ENCODE results near the gene NEURL3. TPM values are rescaled to one million over a fixed set of nuclear protein-coding genes. Genes with fewer than 3 reads are reported as not detected.

The NEURL3 gene
- total RNA-seq, 1 experiment from 2014 or later = 4.2 TPM

GRCh38 chr2:96498021-96498431 is 7.1 kb downstream of the NEURL3 start:
- Histone ChIP-seq H3K9me3 (peaks cover 15% of the 10 kb centered on the region; the same call in 1 of the 2 replicates), H3K4me3 (ENCODE audit: low read depth, low read length) (no peak overlapping the region), H3K27me3 (replicated peaks; ENCODE audit: control insufficient read depth, insufficient read depth, low read length) (no peaks in the 10 kb centered on the region), H3K4me1 (no peaks in the 10 kb centered on the region), H3K36me3 (ENCODE audit: control insufficient read depth, insufficient read depth, low read length) (no peaks in the 10 kb centered on the region)
- ChIA-PET POLR2A (no interaction called here), CTCF (no interaction called here)
- no peaks in the 10 kb centered on the region for H3K36me3 Mint-ChIP-seq (ENCODE audit: insufficient read depth, unreplicated experiment)
- DNase-seq = no peak
- H3K9me3 Mint-ChIP-seq (ENCODE audit: unreplicated experiment) = no peaks in the 10 kb centered on the region
- no peak overlapping the region for H3K4me3 Mint-ChIP-seq (ENCODE audit: unreplicated experiment)
- TF ChIP-seq CTCF (IDR thresholded peaks at IDR 0.05; ENCODE audit: insufficient read depth in 1 of 2, low read depth in 1 of 2, low read length in 1 of 2, severe bottlenecking in 1 of 2, unreplicated experiment in 1 of 2) = no peak
- no TSS peak for BruUV-seq (replicated peaks)
- no peaks in the 10 kb centered on the region for H3K27me3 Mint-ChIP-seq (ENCODE audit: insufficient read depth, unreplicated experiment)
- peaks cover 6% of the 10 kb centered on the region for H3K4me1 Mint-ChIP-seq (ENCODE audit: low read depth, unreplicated experiment)
- intact Hi-C loops (cut with micrococcal nuclease; ENCODE audit: unreplicated experiment) = no loop called here
- no peak overlapping the region for H3K27ac Mint-ChIP-seq (ENCODE audit: unreplicated experiment)

- Mint-ChIP-seq H3K9me3 (ENCODE audit: unreplicated experiment) (no peaks in the 10 kb centered on the region), H3K36me3 (ENCODE audit: insufficient read depth, unreplicated experiment) (no peaks in the 10 kb centered on the region), H3K27me3 (ENCODE audit: insufficient read depth, unreplicated experiment) (no peaks in the 10 kb centered on the region), H3K4me3 (ENCODE audit: unreplicated experiment) (no peak overlapping the region), H3K4me1 (ENCODE audit: low read depth, unreplicated experiment) (no peaks in the 10 kb centered on the region), H3K27ac (ENCODE audit: unreplicated experiment) (no peak overlapping the region)
- H3K36me3 ChIP-seq (ENCODE audit: control insufficient read depth, insufficient read depth, low read length) = no peaks in the 10 kb centered on the region
- ChIA-PET CTCF (interaction anchor here (0.9 kb wide), 1 partner anchor 13 kb away, joined by 4 read pairs; no protein-coding TSS in a partner anchor), POLR2A (no interaction called here)
- H3K9me3 ChIP-seq = peaks cover 15% of the 10 kb centered on the region; the same call in 1 of the 2 replicates
- no peak overlapping the region for H3K4me3 ChIP-seq (ENCODE audit: low read depth, low read length)
- DNase-seq = no peak
- intact Hi-C loops (cut with micrococcal nuclease; ENCODE audit: unreplicated experiment) = no loop called here
- H3K27me3 ChIP-seq (replicated peaks; ENCODE audit: control insufficient read depth, insufficient read depth, low read length) = no peaks in the 10 kb centered on the region
- no peak for TF ChIP-seq CTCF (IDR thresholded peaks at IDR 0.05; ENCODE audit: insufficient read depth in 1 of 2, low read depth in 1 of 2, low read length in 1 of 2, severe bottlenecking in 1 of 2, unreplicated experiment in 1 of 2)
- no TSS peak for BruUV-seq (replicated peaks)
- H3K4me1 ChIP-seq = no peaks in the 10 kb centered on the region
Observed at GRCh38 chr2:96495982-96496629, 9.1 kb downstream of the NEURL3 start.

GRCh38 chr2:96494188-96494587 is 11.0 kb downstream of the NEURL3 start:
- Histone ChIP-seq H3K36me3 (ENCODE audit: control insufficient read depth, insufficient read depth, low read length) (no peaks in the 10 kb centered on the region), H3K27me3 (replicated peaks; ENCODE audit: control insufficient read depth, insufficient read depth, low read length) (no peaks in the 10 kb centered on the region), H3K9me3 (peaks cover 15% of the 10 kb centered on the region; the same call in 1 of the 2 replicates), H3K4me3 (ENCODE audit: low read depth, low read length) (no peak overlapping the region), H3K4me1 (no peaks in the 10 kb centered on the region)
- Mint-ChIP-seq H3K4me3 (ENCODE audit: unreplicated experiment) (no peak overlapping the region), H3K27me3 (ENCODE audit: insufficient read depth, unreplicated experiment) (no peaks in the 10 kb centered on the region), H3K9me3 (ENCODE audit: unreplicated experiment) (no peaks in the 10 kb centered on the region), H3K4me1 (ENCODE audit: low read depth, unreplicated experiment) (no peaks in the 10 kb centered on the region), H3K27ac (ENCODE audit: unreplicated experiment) (no peak overlapping the region), H3K36me3 (ENCODE audit: insufficient read depth, unreplicated experiment) (no peaks in the 10 kb centered on the region)
- BruUV-seq (replicated peaks) = no TSS peak
- POLR2A ChIA-PET = no interaction called here
- CTCF ChIA-PET = no interaction called here
- DNase-seq = no peak
- no peak for TF ChIP-seq CTCF (IDR thresholded peaks at IDR 0.05; ENCODE audit: insufficient read depth in 1 of 2, low read depth in 1 of 2, low read length in 1 of 2, severe bottlenecking in 1 of 2, unreplicated experiment in 1 of 2)
- intact Hi-C loops (cut with micrococcal nuclease; ENCODE audit: unreplicated experiment) = no loop called here
